HepG2 (cell line): ENCODE results near the gene BIRC6. TPM values are rescaled to one million over a fixed set of nuclear protein-coding genes. Genes with fewer than 3 reads are reported as not detected.

Source experiments
- ATF5 ChIP-seq: sonication (generic); formaldehyde crosslinking; IDR thresholded peaks from 2 replicates; pipeline ENCODE4 v1.4.0; 2020; ENCODE audit warnings: mild to moderate bottlenecking, low read depth, missing genetic modification reagents
- BATF2 ChIP-seq: sonication (generic); formaldehyde crosslinking; IDR thresholded peaks from 2 replicates; pipeline ENCODE4 v1.8.0; 2022; ENCODE audit warnings: mild to moderate bottlenecking, missing genetic modification reagents, moderate library complexity
- CBX1 ChIP-seq: IDR thresholded peaks from one replicate; pipeline ENCODE4 v1.6.1; 2016; ENCODE audit warnings: antibody characterized with exemption, low read depth
- CENPBD1 ChIP-seq: sonication (generic); formaldehyde crosslinking; IDR thresholded peaks from 2 replicates; pipeline ENCODE4 v1.8.0; 2022; ENCODE audit warnings: missing genetic modification reagents, low read depth, mild to moderate bottlenecking, borderline replicate concordance
- HOXA9 ChIP-seq: sonication (generic); formaldehyde crosslinking; IDR thresholded peaks from 2 replicates; pipeline ENCODE4 v1.8.1; 2022; ENCODE audit warnings: missing genetic modification reagents, mild to moderate bottlenecking, moderate library complexity, borderline replicate concordance
- ISX ChIP-seq: sonication (generic); formaldehyde crosslinking; conservative IDR thresholded peaks from 2 replicates; pipeline ENCODE4 v1.5.0; 2020; ENCODE audit warnings: missing genetic modification reagents
- MAFF ChIP-seq: IDR thresholded peaks from 2 replicates; pipeline ENCODE4 v1.6.1; 2011; ENCODE audit warnings: low read depth, low read length, improper control_type of control experiment
- MED13 ChIP-seq: sonication (generic); formaldehyde crosslinking; IDR thresholded peaks from 2 replicates; pipeline ENCODE4 v1.5.0; 2020; ENCODE audit warnings: missing genetic modification reagents
- MIER3 ChIP-seq: IDR thresholded peaks from 2 replicates; pipeline ENCODE4 v1.6.1; 2016; ENCODE audit warnings: missing compliant biosample characterization, borderline replicate concordance
- NONO ChIP-seq, 2 experiments: fragments of 450-650 bp in 1 of 2; sonication (generic) in 1 of 2; formaldehyde crosslinking in 1 of 2; IDR thresholded peaks in 1 of 2; conservative IDR thresholded peaks in 1 of 2; 2 replicates each; pipeline versions ENCODE4 v1.6.1 to v1.8.0; 2017 to 2022; ENCODE audit warnings: mild to moderate bottlenecking in 1 of 2, missing genetic modification reagents in 1 of 2, moderate library complexity in 1 of 2
- PPARG ChIP-seq: conservative IDR thresholded peaks from 2 replicates; pipeline ENCODE4 v1.6.1; 2016; ENCODE audit warnings: missing biosample characterization, missing genetic modification reagents
- SOX5 ChIP-seq: IDR thresholded peaks from 2 replicates; pipeline ENCODE4 v1.6.1; 2016; ENCODE audit warnings: borderline replicate concordance
- SP140L ChIP-seq: sonication (generic); formaldehyde crosslinking; IDR thresholded peaks from 2 replicates; pipeline ENCODE4 v1.4.0; 2020; ENCODE audit warnings: missing genetic modification reagents, borderline replicate concordance
- SP2 ChIP-seq: sonication (generic); formaldehyde crosslinking; IDR thresholded peaks from 2 replicates; pipeline ENCODE4 v1.5.1; 2020; ENCODE audit warnings: mild to moderate bottlenecking, missing genetic modification reagents
- TBX2 ChIP-seq: sonication (generic); formaldehyde crosslinking; IDR thresholded peaks from 2 replicates; pipeline ENCODE4 v1.5.0; 2020; ENCODE audit warnings: missing genetic modification reagents, mild to moderate bottlenecking, borderline replicate concordance
- ZBTB43 ChIP-seq: sonication (generic); formaldehyde crosslinking; conservative IDR thresholded peaks from 2 replicates; pipeline ENCODE4 v1.4.0; 2020; ENCODE audit warnings: missing genetic modification reagents
- ZNF10 ChIP-seq: sonication (generic); formaldehyde crosslinking; IDR thresholded peaks from 2 replicates; pipeline ENCODE4 v1.4.0; 2020; ENCODE audit warnings: mild to moderate bottlenecking, low read depth, missing genetic modification reagents, borderline replicate concordance
- ZNF317 ChIP-seq: sonication (generic); formaldehyde crosslinking; IDR thresholded peaks from 2 replicates; pipeline ENCODE4 v1.5.0; 2020; ENCODE audit warnings: mild to moderate bottlenecking, missing genetic modification reagents
- ZNF331 ChIP-seq: sonication (generic); formaldehyde crosslinking; IDR thresholded peaks from 2 replicates; pipeline ENCODE4 v1.4.0; 2020; ENCODE audit warnings: missing genetic modification reagents
- ZNF33B ChIP-seq: sonication (generic); formaldehyde crosslinking; IDR thresholded peaks from 2 replicates; pipeline ENCODE4 v1.5.1; 2020; ENCODE audit warnings: mild to moderate bottlenecking, missing genetic modification reagents
- ZNF350 ChIP-seq: sonication (generic); formaldehyde crosslinking; IDR thresholded peaks from 2 replicates; pipeline ENCODE4 v1.4.0; 2020; ENCODE audit warnings: mild to moderate bottlenecking, low read depth, missing genetic modification reagents, borderline replicate concordance
- ZNF501 ChIP-seq: sonication (generic); formaldehyde crosslinking; IDR thresholded peaks from 2 replicates; pipeline ENCODE4 v1.5.1; 2020; ENCODE audit warnings: mild to moderate bottlenecking, moderate library complexity, missing genetic modification reagents
- ZNF543 ChIP-seq: sonication (generic); formaldehyde crosslinking; IDR thresholded peaks from 2 replicates; pipeline ENCODE4 v1.4.0; 2020; ENCODE audit warnings: mild to moderate bottlenecking, missing genetic modification reagents
- ZNF556 ChIP-seq: sonication (generic); formaldehyde crosslinking; IDR thresholded peaks from 2 replicates; pipeline ENCODE4 v1.4.0; 2020; ENCODE audit warnings: mild to moderate bottlenecking, missing genetic modification reagents, borderline replicate concordance
- ZNF558 ChIP-seq: sonication (generic); formaldehyde crosslinking; IDR thresholded peaks from 2 replicates; pipeline ENCODE4 v1.9.0; 2022; ENCODE audit warnings: mild to moderate bottlenecking, missing genetic modification reagents, borderline replicate concordance
- ZNF607 ChIP-seq: sonication (generic); formaldehyde crosslinking; IDR thresholded peaks from 2 replicates; pipeline ENCODE4 v1.5.1; 2020; ENCODE audit warnings: missing genetic modification reagents, mild to moderate bottlenecking, borderline replicate concordance
- ZNF816 ChIP-seq: sonication (generic); formaldehyde crosslinking; IDR thresholded peaks from 2 replicates; pipeline ENCODE4 v1.8.0; 2022; ENCODE audit warnings: missing genetic modification reagents, mild to moderate bottlenecking, borderline replicate concordance
- polyA plus RNA-seq, 8 experiments: library from polyadenylated mRNA; depleted of rRNA in 3 of 8; stranded (reverse) in 7 of 8; unstranded in 1 of 8; fragments of >200 nt; fragmentation: Illumina TruSeq in 4 of 8; extraction: Trizol in 4 of 8; gene quantifications; 2 replicates each; pipeline versions ENCODE4 v1.2.1 to v1.2.3, GENCODE V29; 2011 to 2016; ENCODE audit warnings: low read depth in 4 of 8, missing spikeins in 1 of 8, mixed read lengths in 1 of 8; ENCODE audit not compliant: insufficient read depth in 1 of 8
- total RNA-seq, 5 experiments: library from RNA; depleted of rRNA; stranded (reverse); fragments of >200 nt; fragmentation: Illumina TruSeq; extraction: Trizol; gene quantifications; 2 replicates each; pipeline ENCODE4 v1.2.3, GENCODE V29; 2016; ENCODE audit warnings: low read depth in 1 of 5

BIRC6 gene
- total and polyA plus RNA-seq, 2 of the 13 experiments (the other 11 are each of a cell fraction or from before 2014, with no cell fraction given): 65.6 to 120 TPM

GRCh38 chr2:32357318-32358110 lies 691 bp downstream of the BIRC6 start (continued):
- TF ChIP-seq ZNF558 (CRISPR knock-in tag): no peak; the same call in 1 of the 2 replicates
- peak; percentile 7; the same call in 1 of the 2 replicates for TF ChIP-seq MED13 (CRISPR knock-in tag)
- peak; percentile 68; the same call in 1 of the 2 replicates for TF ChIP-seq ZNF33B (CRISPR knock-in tag)
- no peak for TF ChIP-seq PPARG (CRISPR knock-in tag)
- no peak for TF ChIP-seq CBX1
- no peak for TF ChIP-seq ZNF350 (CRISPR knock-in tag)
- TF ChIP-seq ZNF10: no peak
- TF ChIP-seq ISX (CRISPR knock-in tag): no peak; the same call in 1 of the 2 replicates
- TF ChIP-seq MAFF: no peak
- TF ChIP-seq SP140L: no peak
- no peak for TF ChIP-seq NONO (IDR thresholded peaks at IDR 0.05)
- TF ChIP-seq NONO (CRISPR knock-in tag; conservative IDR thresholded peaks at IDR 0.05): no peak
- no peak; the same call in 1 of the 2 replicates for TF ChIP-seq CENPBD1 (CRISPR knock-in tag)
- no peak for TF ChIP-seq MIER3 (CRISPR knock-in tag)
- TF ChIP-seq ZNF816 (CRISPR knock-in tag): no peak
- TF ChIP-seq BATF2 (CRISPR knock-in tag): no peak; the same call in none of the 2 replicates
- no peak for TF ChIP-seq SP2 (CRISPR knock-in tag)
- TF ChIP-seq ZBTB43 (CRISPR knock-in tag): no peak
- TF ChIP-seq HOXA9 (CRISPR knock-in tag): peak; percentile 95
- no peak for TF ChIP-seq ZNF556 (CRISPR knock-in tag)
- TF ChIP-seq ZNF607 (CRISPR knock-in tag): no peak; the same call in 1 of the 2 replicates
- no peak; the same call in 1 of the 2 replicates for TF ChIP-seq TBX2 (CRISPR knock-in tag)
- no peak for TF ChIP-seq SOX5
- no peak for TF ChIP-seq ZNF317 (CRISPR knock-in tag)
- TF ChIP-seq ZNF331 (CRISPR knock-in tag): no peak; the same call in 1 of the 2 replicates
- no peak; the same call in 1 of the 2 replicates for TF ChIP-seq ZNF501
- TF ChIP-seq ATF5 (CRISPR knock-in tag): peak; percentile 89; the same call in 1 of the 2 replicates
- 0 out of 2 replicates have a peak, but pooled peaks have one; percentile 83 for TF ChIP-seq ZNF543 (CRISPR knock-in tag)
